T-helper 1 cell (primary cell): ENCODE results near the gene LTBR.
"Not testable (repeated sequence)": the region's sequence is repeated elsewhere in the genome, so short reads cannot be mapped to it uniquely, and the experiment has no call there.

Source experiments
- DNase-seq, 5 donors: peaks; one replicate each; pipeline ENCODE4 v3.0.0-alpha.2; 2012 to 2020

The LTBR gene

GRCh38 chr12:6426882-6427671, 43.1 kb downstream of the LTBR start:
- peak; percentile 29 to 88 (median 71) for DNase-seq

GRCh38 chr12:6427796-6428195, 43.8 kb downstream of the LTBR start:
- not testable (repeated sequence) for DNase-seq

- DNase-seq = no peak
These were observed 44.4 kb downstream of the LTBR start for GRCh38 chr12:6428326-6428725.

- DNase-seq = peak in 1 of 5 donors; percentile 66
These were observed 46.4 kb downstream of the LTBR start for GRCh38 chr12:6430124-6430989.

- no peak for DNase-seq
These were observed 49.0 kb downstream of the LTBR start for GRCh38 chr12:6432991-6433390.

GRCh38 chr12:6434205-6435140, 50.5 kb downstream of the LTBR start:
- peak in 1 of 5 donors; percentile 67 for DNase-seq

- no peak for DNase-seq
These were observed 52.2 kb downstream of the LTBR start for GRCh38 chr12:6435961-6436715.

- no peak for DNase-seq
These were observed 53.6 kb downstream of the LTBR start for GRCh38 chr12:6437586-6437985.

- no peak for DNase-seq
These were observed 54.4 kb downstream of the LTBR start for GRCh38 chr12:6438345-6438744.

GRCh38 chr12:6440391-6440790, 56.4 kb downstream of the LTBR start:
- no peak for DNase-seq
